Lung (tissue), 12 donors: ENCODE data around the gene CEP63. TPM values are rescaled to one million over a fixed set of nuclear protein-coding genes. Genes with fewer than 3 reads are reported as not detected.
"Not testable (repeated sequence)": the region's sequence is repeated elsewhere in the genome, so short reads cannot be mapped to it uniquely, and the experiment has no call there.

Experiments
- ATAC-seq: fragments of 200-7000 bp; cut with Tn5 transposase; one replicate; pipeline ENCODE4 v1.9.1; 2020; ENCODE audit warnings: moderate number of reproducible peaks; ENCODE audit not compliant: insufficient read depth, low FRiP score
- DNase-seq, 3 donors: peaks; one replicate each; pipeline ENCODE4 v3.0.0-alpha.2; 2013 to 2017
- H3K27ac ChIP-seq, 2 donors: one replicate each; pipeline ENCODE4 v1.5.1; 2013; ENCODE audit warnings: mild to moderate bottlenecking in 2 of 2, moderate library complexity in 2 of 2, control low read depth in 1 of 2, inconsistent platforms in 1 of 2, low read depth in 1 of 2, low read length in 1 of 2
- H3K27me3 ChIP-seq, 3 donors: one replicate each; pipeline ENCODE4 v1.5.1; 2013; ENCODE audit warnings: low read length in 2 of 3; ENCODE audit not compliant: control insufficient read depth in 3 of 3, insufficient read depth in 3 of 3
- H3K36me3 ChIP-seq, 4 donors: one replicate each; pipeline ENCODE4 v1.5.1; 2013; ENCODE audit warnings: low read length in 4 of 4, mild to moderate bottlenecking in 1 of 4, moderate library complexity in 1 of 4; ENCODE audit not compliant: control insufficient read depth in 4 of 4, insufficient read depth in 4 of 4
- H3K4me1 ChIP-seq, 5 donors: one replicate each; pipeline ENCODE4 v1.5.1; 2013; ENCODE audit warnings: low read length in 5 of 5, mild to moderate bottlenecking in 2 of 5, moderate library complexity in 1 of 5; ENCODE audit not compliant: control insufficient read depth in 5 of 5, insufficient read depth in 5 of 5
- H3K4me3 ChIP-seq: one replicate; pipeline ENCODE4 v1.5.1; 2013; ENCODE audit warnings: mild to moderate bottlenecking, control low read depth, moderate library complexity
- H3K9ac ChIP-seq, 2 donors: one replicate each; pipeline ENCODE4 v1.5.1; 2013; ENCODE audit warnings: low read length in 2 of 2, control low read depth in 1 of 2; ENCODE audit not compliant: insufficient read depth in 1 of 2
- H3K9me3 ChIP-seq, 4 donors: one replicate each; pipeline ENCODE4 v1.5.1; 2013; ENCODE audit warnings: low read length in 3 of 4, mild to moderate bottlenecking in 1 of 4, moderate library complexity in 1 of 4; ENCODE audit not compliant: control insufficient read depth in 4 of 4, insufficient read depth in 3 of 4
- WGBS, 2 donors: extraction: QIAGEN DNeasy Blood & Tissue Kit; methylation state at CpG; one replicate each; pipeline ENCODE4 v1.1.7; 2013; 5-methylcytosine and 5-hydroxymethylcytosine counted together
- polyA plus RNA-seq, 2 donors: library from polyadenylated mRNA; stranded (reverse); fragments of 200-250 nt; gene quantifications; one replicate each; pipeline ENCODE4 v1.2.1, GENCODE V29; 2013
- total RNA-seq, 2 donors: library from RNA; depleted of rRNA in 1 of 2; stranded (reverse); fragments of >200 nt in 1 of 2; gene quantifications; one replicate each; pipeline ENCODE4 v1.2.1, GENCODE V29; 2014 to 2021
- TF ChIP-seq, protein P1 (sequence below): IDR thresholded peaks from 2 replicates; pipeline ENCODE4 v1.5.1; 2012; ENCODE audit warnings: mild to moderate bottlenecking; ENCODE audit errors: control extremely low read depth, extremely low read depth
- donor health status: control.
- donor health status: control.
- donor health status: Bipolar disorder and iron deficiency.
- donor health status: healthy.
- donor health status: DM: yes; HTN: yes; CAD: no.

CEP63 gene
- total and polyA plus RNA-seq, 4 donors: 12.4 to 50.1 (median 18.2) TPM

DNA sequence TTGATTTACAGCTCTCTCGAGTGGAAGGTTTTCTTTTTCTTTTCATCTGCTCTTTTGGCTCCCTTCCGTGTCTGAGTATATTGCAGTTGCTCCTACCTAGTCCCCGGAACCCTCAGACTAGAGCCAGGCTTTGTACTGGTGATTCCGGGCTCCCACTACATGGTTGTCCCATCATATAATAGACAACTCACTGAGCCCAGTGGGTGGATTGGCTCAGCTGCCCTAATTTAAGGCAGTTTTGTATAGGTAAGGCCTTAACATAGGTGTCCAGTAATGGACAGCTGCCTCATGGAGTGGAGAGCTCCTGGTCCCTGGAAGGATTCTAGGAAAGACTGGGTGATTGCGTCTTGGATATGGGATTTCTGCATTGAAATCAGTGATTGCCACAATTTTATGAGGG lies 106.9 kb downstream of the CEP63 start:
- H3K36me3 ChIP-seq: no peaks in the 10 kb centered on the region
- 95 to 96% methylated on average over 5 of the region's 5 CpGs for WGBS, 2 donors
- no peaks in the 10 kb centered on the region for H3K27me3 ChIP-seq
- TF ChIP-seq, protein P1, sequence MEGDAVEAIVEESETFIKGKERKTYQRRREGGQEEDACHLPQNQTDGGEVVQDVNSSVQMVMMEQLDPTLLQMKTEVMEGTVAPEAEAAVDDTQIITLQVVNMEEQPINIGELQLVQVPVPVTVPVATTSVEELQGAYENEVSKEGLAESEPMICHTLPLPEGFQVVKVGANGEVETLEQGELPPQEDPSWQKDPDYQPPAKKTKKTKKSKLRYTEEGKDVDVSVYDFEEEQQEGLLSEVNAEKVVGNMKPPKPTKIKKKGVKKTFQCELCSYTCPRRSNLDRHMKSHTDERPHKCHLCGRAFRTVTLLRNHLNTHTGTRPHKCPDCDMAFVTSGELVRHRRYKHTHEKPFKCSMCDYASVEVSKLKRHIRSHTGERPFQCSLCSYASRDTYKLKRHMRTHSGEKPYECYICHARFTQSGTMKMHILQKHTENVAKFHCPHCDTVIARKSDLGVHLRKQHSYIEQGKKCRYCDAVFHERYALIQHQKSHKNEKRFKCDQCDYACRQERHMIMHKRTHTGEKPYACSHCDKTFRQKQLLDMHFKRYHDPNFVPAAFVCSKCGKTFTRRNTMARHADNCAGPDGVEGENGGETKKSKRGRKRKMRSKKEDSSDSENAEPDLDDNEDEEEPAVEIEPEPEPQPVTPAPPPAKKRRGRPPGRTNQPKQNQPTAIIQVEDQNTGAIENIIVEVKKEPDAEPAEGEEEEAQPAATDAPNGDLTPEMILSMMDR: no peak
- no peak overlapping the region for H3K4me3 ChIP-seq
- ATAC-seq (no peak), DNase-seq (no peak)
- peaks cover 0 to 10% (median 0%) of the 10 kb centered on the region in 5 donors for H3K4me1 ChIP-seq
- H3K9ac ChIP-seq: no peak overlapping the region
- H3K27ac ChIP-seq: no peak overlapping the region
- H3K9me3 ChIP-seq: peaks cover 0 to 3% (median 0%) of the 10 kb centered on the region in 4 donors

DNA sequence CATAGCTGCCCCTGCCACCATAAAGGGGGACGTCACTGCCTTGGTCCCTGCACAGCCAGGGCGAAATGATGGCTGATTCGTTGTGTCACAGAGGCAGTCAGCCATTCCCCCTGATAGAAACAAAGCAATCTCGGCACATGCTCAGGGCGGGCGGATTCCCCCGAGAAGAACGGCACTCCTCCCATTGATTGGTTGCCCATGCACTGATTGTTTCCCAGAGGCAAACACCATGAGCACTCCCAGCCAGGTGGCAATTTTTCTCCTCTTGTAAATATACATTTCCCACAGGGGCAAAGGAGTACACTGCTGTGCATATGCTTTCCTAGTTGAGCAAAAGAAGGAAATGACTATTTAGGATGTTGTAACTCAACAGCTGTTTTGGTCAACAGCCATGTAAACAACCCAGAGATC lies 108.5 kb downstream of the CEP63 start:
- Histone ChIP-seq H3K4me3 (no peak overlapping the region), H3K27ac (no peak overlapping the region), H3K27me3 (peaks cover 0 to 2% (median 0%) of the 10 kb centered on the region in 3 donors), H3K36me3 (no peaks in the 10 kb centered on the region), H3K4me1 (peaks cover 0 to 10% (median 0%) of the 10 kb centered on the region in 5 donors), H3K9ac (no peak overlapping the region), H3K9me3 (peaks cover 0 to 3% (median 0%) of the 10 kb centered on the region in 4 donors)
- ATAC-seq: no peak
- DNase-seq: peak in 2 of 3 donors; percentile 50 to 76
- TF ChIP-seq, protein P1: no peak
- WGBS, 2 donors: 57 to 77% methylated on average over 8 of the region's 8 CpGs

DNA sequence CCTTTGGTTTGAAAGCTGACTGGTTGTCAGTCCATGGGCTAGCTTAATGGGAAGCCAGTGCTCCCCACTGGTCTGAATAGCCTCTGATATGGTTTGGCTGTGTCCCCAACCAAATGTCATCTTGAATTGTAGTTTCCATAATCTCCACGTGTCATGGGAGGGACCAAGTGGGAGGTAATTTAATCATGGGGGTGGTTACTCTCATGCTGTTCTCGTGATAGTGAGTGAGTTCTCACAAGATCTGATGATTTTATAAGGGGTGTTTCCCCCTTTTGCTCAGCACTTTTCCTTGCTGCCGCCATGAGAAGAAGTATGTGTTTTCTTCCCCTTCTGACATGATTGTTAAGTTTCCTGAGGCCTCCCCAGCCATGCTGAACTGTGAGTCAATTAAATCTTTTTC lies 109.1 kb downstream of the CEP63 start:
- not testable (repeated sequence) for DNase-seq, H3K9me3 ChIP-seq, H3K4me1 ChIP-seq, H3K4me3 ChIP-seq, H3K36me3 ChIP-seq, ATAC-seq, H3K9ac ChIP-seq, H3K27ac ChIP-seq, H3K27me3 ChIP-seq
- WGBS, 2 donors: 53 to 64% methylated on average over 3 of the region's 3 CpGs

DNA sequence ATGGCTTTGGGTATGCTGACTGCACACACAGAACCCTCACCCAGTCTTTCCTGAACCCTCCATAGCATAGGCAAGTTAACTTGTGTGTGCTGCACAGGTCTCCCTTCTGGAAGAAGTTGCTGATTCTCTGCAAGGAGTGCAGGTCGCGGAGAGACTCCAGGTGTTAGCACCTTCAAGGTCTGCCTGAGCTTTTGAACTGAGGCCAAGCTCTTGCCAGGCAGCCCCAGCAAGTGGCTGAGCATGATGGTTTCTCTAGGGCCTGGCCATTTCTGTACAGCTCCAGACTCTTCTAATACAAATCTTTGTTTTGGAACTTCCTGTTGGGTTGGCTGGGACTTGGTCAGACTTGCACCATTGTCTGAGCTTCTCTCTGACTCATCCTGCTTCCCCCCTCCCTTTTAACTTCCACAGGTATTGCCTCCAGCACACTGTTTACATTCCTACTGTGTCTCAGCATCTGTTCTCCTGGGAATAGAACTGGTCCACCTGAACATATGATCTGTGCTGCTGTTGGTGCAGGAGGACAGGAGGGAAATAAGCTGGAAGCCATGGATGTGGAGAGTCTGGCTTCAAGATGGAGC lies 111.6 kb downstream of the CEP63 start:
- 32 to 67% methylated on average over 2 of the region's 2 CpGs for WGBS, 2 donors
- H3K27ac ChIP-seq: no peak overlapping the region
- peaks cover 0 to 26% (median 0%) of the 10 kb centered on the region in 5 donors for H3K4me1 ChIP-seq
- H3K4me3 ChIP-seq: no peak overlapping the region
- TF ChIP-seq, protein P1: no peak
- H3K9ac ChIP-seq: no peak overlapping the region
- no peaks in the 10 kb centered on the region for H3K36me3 ChIP-seq
- peaks cover 0 to 3% (median 0%) of the 10 kb centered on the region in 4 donors for H3K9me3 ChIP-seq
- ATAC-seq: no peak
- DNase-seq: no peak
- peaks cover 0 to 2% (median 0%) of the 10 kb centered on the region in 3 donors for H3K27me3 ChIP-seq
